ENCODE results near the gene GPD2. TPM values are rescaled to one million over a fixed set of nuclear protein-coding genes. Genes with fewer than 3 reads are reported as not detected.

Gene GPD2
- total RNA-seq, 4 donors from 2014 or later = 16.7 to 51.5 (median 26.8) TPM

DNA sequence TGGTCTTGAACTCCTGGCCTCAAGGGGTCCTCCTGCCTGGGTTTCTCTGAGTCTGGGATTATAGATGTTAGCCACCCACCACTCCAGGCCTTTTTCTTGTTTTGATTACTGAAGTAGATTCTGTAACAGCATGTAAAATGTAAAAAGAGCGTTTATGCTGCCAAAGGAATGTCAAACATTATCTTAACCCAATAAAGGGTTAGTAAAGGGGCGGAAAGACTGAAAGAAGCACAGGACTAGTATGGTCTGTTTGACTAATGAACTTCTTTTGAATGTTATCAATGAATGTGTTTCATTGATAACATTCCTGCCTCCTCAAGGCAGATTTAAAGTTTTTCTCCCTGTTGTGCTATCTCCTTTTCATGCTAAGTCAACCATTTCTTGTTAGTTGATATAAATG lies 29.4 kb downstream of the GPD2 start:
- no peak for ATAC-seq
- no peak for TF ChIP-seq POLR2AphosphoS5 (IDR thresholded peaks at IDR 0.05)
- no peak for TF ChIP-seq POLR2A (IDR thresholded peaks at IDR 0.05)
- TF ChIP-seq EP300 (IDR thresholded peaks at IDR 0.05) = no peak
- TF ChIP-seq CTCF (IDR thresholded peaks at IDR 0.05) = no peak
- H3K36me3 ChIP-seq = no peaks in the 10 kb centered on the region
- no peaks in the 10 kb centered on the region for H3K27me3 ChIP-seq
- H3K27ac ChIP-seq = no peak overlapping the region
- peaks cover 6 to 38% (median 14%) of the 10 kb centered on the region in 3 donors for H3K4me1 ChIP-seq
- no peaks in the 10 kb centered on the region for H3K9me3 ChIP-seq
- no peak overlapping the region for H3K4me3 ChIP-seq
- 53 to 70% methylated on average over 2 of the region's 2 CpGs for WGBS, 2 donors (ENCODE audit: low coverage in 1 of 2)

GRCh38 chr2:156466739-156467405 lies 30.7 kb downstream of the GPD2 start:
- Histone ChIP-seq H3K27ac (peak overlapping the region; percentile 48 to 69 (median 58)), H3K36me3 (no peaks in the 10 kb centered on the region), H3K4me3 (peak overlapping the region; percentile 24 to 25), H3K27me3 (no peaks in the 10 kb centered on the region), H3K4me1 (peaks cover 8 to 51% (median 18%) of the 10 kb centered on the region in 3 donors), H3K9me3 (no peaks in the 10 kb centered on the region)
- ATAC-seq = peak; percentile 77
- TF ChIP-seq POLR2AphosphoS5 (IDR thresholded peaks at IDR 0.05) = peak; percentile 34
- no peak for TF ChIP-seq CTCF (IDR thresholded peaks at IDR 0.05)
- 10 to 13% methylated on average over 2 to 3 of the region's 3 CpGs for WGBS, 2 donors (ENCODE audit: low coverage in 1 of 2)

DNA sequence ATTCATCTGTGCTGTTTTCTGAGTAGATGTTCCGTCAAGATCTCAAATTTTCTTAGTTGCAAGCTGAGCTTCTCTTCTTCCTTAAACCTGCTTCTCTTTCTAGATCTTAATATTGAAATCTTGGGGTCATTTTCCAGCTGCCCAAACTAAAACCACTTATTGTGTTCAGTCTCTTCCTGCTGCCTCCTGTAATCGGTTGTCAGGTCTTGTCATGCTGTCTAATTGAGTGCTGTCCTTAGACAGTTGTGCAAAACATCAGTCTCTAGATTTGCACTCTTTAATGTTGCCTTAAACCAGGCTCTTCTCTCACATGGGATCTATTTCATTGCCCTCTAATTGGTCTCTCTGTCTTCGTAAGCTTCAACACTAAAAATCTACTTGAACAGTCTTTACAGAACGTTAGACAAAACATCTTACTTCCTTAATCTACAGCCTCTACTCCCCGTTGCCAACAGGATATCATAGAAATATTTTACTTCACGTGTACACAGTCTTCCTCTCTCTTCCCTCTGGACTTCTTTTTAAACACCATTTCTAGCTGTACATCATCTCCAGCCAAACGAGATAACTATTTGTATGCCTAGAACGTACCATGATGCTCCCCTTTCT lies 34.9 kb downstream of the GPD2 start:
- 27 to 34% methylated on average over 7 to 8 of the region's 8 CpGs for WGBS, 2 donors (ENCODE audit: low coverage in 1 of 2)
- Histone ChIP-seq H3K4me1 (peaks cover 8 to 57% (median 17%) of the 10 kb centered on the region in 3 donors), H3K4me3 (no peak overlapping the region), H3K27ac (no peak overlapping the region), H3K36me3 (no peaks in the 10 kb centered on the region), H3K9me3 (no peaks in the 10 kb centered on the region), H3K27me3 (no peaks in the 10 kb centered on the region)
- ATAC-seq = no peak
- no peak for TF ChIP-seq CTCF (IDR thresholded peaks at IDR 0.05)
- TF ChIP-seq POLR2AphosphoS5 (IDR thresholded peaks at IDR 0.05) = no peak
- TF ChIP-seq EP300 (IDR thresholded peaks at IDR 0.05) = no peak

DNA sequence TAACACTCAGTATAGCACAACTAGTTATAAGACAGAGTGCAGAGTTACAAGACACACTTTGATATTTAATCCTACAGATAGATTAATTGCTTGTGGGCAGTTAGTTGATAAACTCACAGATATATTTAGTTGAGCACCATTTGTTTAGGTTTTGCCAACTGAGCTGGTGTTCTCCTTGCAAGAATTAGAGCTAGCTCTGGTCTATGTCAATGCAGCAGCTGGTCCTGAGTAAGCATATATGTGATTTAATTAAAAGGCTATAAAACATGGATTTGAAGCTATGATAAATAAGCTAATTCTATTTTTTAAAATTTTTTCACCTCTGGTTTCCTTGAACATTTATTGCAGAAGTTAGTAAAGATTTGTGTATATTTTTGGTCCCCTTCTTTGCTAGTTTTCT lies 35.6 kb downstream of the GPD2 start:
- H3K4me1 ChIP-seq = peaks cover 8 to 57% (median 12%) of the 10 kb centered on the region in 3 donors
- no peaks in the 10 kb centered on the region for H3K27me3 ChIP-seq
- no peak for ATAC-seq

More for the DNA sequence above, 35.6 kb downstream of the GPD2 start:
- Histone ChIP-seq H3K27ac (no peak overlapping the region), H3K4me3 (no peak overlapping the region), H3K9me3 (no peaks in the 10 kb centered on the region), H3K36me3 (no peaks in the 10 kb centered on the region)
- TF ChIP-seq CTCF (IDR thresholded peaks at IDR 0.05) = no peak
- TF ChIP-seq POLR2AphosphoS5 (IDR thresholded peaks at IDR 0.05) = no peak
- no peak for TF ChIP-seq POLR2A (IDR thresholded peaks at IDR 0.05)
- no peak for TF ChIP-seq EP300 (IDR thresholded peaks at IDR 0.05)
